GM21737 (cell line): Measurements from ENCODE around the gene SLC46A2.

Source experiments
- ATAC-seq: cut with Tn5 transposase; IDR thresholded peaks from one replicate; pipeline ENCODE4 v1.9.1; 2021; ENCODE audit warnings: mild to moderate bottlenecking, moderate library complexity; ENCODE audit not compliant: unreplicated experiment

The SLC46A2 gene

GRCh38 chr9:112861155-112861554 is 29.5 kb downstream of the SLC46A2 start:
- no peak for ATAC-seq

- ATAC-seq, result no peak
Measured at GRCh38 chr9:112860451-112860850, 30.2 kb downstream of the SLC46A2 start.

- peak; percentile 52 for ATAC-seq
Measured at GRCh38 chr9:112858625-112859147, 32.0 kb downstream of the SLC46A2 start.

- no peak for ATAC-seq
Measured at GRCh38 chr9:112858005-112858404, 32.7 kb downstream of the SLC46A2 start.

- ATAC-seq, result no peak
Measured at GRCh38 chr9:112856843-112857242, 33.8 kb downstream of the SLC46A2 start.

GRCh38 chr9:112856200-112856599 is 34.5 kb downstream of the SLC46A2 start:
- no peak for ATAC-seq

GRCh38 chr9:112854657-112855056 is 36.0 kb downstream of the SLC46A2 start:
- no peak for ATAC-seq

GRCh38 chr9:112853882-112854585 is 36.6 kb downstream of the SLC46A2 start:
- no peak for ATAC-seq

GRCh38 chr9:112852741-112853504 is 37.8 kb downstream of the SLC46A2 start:
- no peak for ATAC-seq

GRCh38 chr9:112850840-112851239 is 39.8 kb downstream of the SLC46A2 start:
- no peak for ATAC-seq

GRCh38 chr9:112849363-112849922 is 41.2 kb downstream of the SLC46A2 start:
- no peak for ATAC-seq

- no peak for ATAC-seq
Measured at GRCh38 chr9:112848316-112849151, 42.1 kb downstream of the SLC46A2 start.

GRCh38 chr9:112846528-112847488 is 43.9 kb downstream of the SLC46A2 start:
- ATAC-seq, result no peak

- ATAC-seq, result peak; percentile 83
Measured at GRCh38 chr9:112844771-112845542, 45.7 kb downstream of the SLC46A2 start.

- no peak for ATAC-seq
Measured at GRCh38 chr9:112842555-112842954, 48.1 kb downstream of the SLC46A2 start.

GRCh38 chr9:112841261-112841660 is 49.4 kb downstream of the SLC46A2 start:
- no peak for ATAC-seq

- ATAC-seq, result no peak
Measured at GRCh38 chr9:112839331-112839730, 51.3 kb downstream of the SLC46A2 start.

- no peak for ATAC-seq
Measured at GRCh38 chr9:112838342-112838741, 52.3 kb downstream of the SLC46A2 start.

- ATAC-seq, result no peak
Measured at GRCh38 chr9:112836394-112836793, 54.3 kb downstream of the SLC46A2 start.
